NCI-H1694 (cell line): ENCODE results near the gene HCST.
"Not testable (repeated sequence)": the region's sequence is repeated elsewhere in the genome, so short reads cannot be mapped to it uniquely, and the experiment has no call there.

ENCODE experiments used
- DNase-seq: peaks from one replicate; lab custom pipeline; 2025; lab: John Stamatoyannopoulos, UW

HCST gene, protein sequence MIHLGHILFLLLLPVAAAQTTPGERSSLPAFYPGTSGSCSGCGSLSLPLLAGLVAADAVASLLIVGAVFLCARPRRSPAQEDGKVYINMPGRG

DNA sequence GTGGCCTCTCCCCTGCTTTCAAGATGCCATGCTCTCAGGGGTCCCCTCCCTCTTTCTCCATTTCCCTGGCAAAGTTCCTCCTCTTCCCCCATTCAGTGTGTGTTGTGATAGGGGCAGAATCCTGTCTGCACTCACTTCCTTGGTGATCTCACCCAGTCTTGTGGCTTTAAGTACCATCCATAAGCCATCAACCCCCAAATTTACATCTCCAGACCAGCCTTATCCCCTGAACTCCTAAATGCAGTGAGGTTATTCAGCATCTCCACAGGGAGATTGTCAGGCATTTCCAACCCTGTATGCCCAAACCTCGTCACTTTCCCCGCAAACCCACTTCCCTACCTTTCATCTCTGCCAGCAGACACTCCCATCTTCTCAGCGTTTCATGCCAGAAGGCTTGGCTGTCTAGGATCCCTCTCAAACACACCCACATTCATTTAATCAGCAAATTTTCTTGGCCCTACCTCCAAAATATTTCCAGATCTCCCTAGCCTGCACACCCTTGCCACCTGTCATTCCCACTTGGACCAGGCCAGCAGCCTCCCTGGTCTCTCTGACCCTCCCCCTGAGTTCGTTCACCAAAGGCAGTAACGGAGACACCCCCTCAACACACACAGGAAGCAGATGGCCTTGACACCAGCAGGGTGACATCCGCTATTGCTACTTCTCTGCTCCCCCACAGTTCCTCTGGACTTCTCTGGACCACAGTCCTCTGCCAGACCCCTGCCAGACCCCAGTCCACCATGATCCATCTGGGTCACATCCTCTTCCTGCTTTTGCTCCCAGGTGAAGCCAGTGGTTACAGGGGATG is at the start of gene HCST:
Gene HCST (plus strand): TSS at position 676 of the 808 bp plus-strand sequence. CDS start 65 bp downstream, at position 741.
- DNase-seq = no peak

DNA sequence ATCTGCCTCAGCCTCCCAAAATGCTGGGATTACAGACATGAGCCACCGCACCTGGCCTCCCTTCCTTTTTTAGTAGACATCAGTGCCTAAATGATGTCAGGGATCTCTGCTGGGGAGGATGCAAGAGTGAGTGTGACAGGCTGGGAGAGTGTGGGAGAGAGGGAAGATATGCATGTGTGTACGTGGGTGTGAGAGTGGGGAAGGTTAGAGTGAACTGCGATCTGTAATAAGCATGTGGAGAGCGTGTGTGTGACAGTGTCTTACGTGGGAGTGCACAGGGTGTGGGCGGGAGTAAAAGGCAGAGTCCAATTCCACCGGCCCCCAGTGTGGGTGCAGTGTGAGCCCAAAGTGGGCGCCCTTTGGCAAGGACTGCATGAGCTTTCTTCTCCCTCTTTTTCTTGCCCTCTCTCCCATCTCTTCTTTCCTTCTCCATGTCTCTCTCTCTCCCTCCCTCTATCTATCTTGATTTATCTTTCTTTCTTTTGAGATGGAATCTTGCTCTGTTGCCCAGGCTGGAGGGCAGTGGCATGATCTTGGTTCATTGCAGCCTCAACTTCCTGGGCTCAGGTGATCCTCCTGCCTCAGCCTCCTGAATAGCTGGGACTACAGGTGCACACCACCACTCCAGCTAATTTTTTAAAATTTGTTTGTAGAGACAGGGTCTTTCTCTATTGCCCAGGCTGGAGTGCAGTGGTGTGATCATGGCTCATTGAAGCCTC is 49.1 kb upstream of the HCST start:
- DNase-seq = no peak

DNA sequence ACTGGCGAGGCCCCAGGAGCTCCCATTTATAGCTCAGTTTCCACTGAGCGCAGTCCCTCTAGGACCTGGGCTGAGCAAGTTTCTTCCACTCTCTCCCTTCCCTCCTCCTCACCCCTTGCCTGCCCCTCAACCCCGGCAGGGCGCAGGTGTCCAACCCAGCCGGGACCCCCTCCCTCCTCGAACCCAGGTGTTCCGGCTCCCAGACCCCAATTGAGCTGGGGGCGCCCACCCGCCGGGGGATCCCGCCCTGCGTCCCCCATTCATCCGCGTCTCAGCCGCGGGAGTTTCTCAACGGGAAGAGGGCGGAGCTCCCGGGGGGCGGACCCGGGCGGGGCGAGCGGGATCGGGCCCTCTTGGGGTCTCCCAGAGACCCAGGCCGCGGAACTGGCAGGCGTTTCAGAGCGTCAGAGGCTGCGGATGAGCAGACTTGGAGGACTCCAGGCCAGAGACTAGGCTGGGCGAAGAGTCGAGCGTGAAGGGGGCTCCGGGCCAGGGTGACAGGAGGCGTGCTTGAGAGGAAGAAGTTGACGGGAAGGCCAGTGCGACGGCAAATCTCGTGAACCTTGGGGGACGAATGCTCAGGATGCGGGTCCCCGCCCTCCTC is 45.7 kb upstream of the HCST start, which contains the start of gene KIRREL2:
Gene KIRREL2 (plus strand): TSS at position 366 of the 604 bp plus-strand sequence. CDS start 209 bp downstream, at position 575.
- peak; percentile 48 for DNase-seq

DNA sequence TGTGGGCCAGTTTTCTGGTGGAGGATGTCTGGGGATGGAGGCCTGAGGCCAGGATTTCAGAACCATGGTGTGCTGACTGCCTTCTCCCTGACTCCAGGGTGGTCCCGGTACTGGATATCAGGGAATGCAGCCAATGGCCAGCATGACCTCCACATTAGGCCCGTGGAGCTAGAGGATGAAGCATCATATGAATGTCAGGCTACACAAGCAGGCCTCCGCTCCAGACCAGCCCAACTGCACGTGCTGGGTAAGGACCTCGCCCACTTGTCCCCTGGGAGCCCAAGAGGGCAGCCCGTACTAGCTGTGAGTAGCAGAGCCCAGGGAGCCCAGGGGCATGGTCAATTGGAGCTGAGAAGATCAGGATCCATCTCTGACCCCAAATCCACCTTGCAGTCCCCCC is 44.0 kb upstream of the HCST start:
- no peak for DNase-seq

GRCh38 chr19:35859414-35859813 is 42.9 kb upstream of the HCST start:
- no peak for DNase-seq

DNA sequence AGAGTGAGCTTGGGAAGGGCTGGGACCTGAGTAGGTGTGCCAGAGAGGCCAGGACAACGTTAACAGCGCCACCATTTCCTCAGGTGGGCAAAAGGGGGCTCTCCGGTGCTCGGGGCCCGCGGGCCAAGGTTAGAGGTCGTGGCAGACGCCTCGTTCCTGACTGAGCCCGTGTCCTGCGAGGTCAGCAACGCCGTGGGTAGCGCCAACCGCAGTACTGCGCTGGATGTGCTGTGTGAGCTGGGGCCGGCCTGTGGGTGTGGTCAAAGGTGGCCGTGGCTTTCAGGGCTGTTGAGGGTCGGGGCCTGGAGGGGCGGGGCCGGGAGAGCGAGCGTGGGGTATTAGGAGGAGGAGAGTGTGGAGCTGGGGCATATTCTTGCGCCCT is 41.9 kb upstream of the HCST start:
- DNase-seq = no peak

DNA sequence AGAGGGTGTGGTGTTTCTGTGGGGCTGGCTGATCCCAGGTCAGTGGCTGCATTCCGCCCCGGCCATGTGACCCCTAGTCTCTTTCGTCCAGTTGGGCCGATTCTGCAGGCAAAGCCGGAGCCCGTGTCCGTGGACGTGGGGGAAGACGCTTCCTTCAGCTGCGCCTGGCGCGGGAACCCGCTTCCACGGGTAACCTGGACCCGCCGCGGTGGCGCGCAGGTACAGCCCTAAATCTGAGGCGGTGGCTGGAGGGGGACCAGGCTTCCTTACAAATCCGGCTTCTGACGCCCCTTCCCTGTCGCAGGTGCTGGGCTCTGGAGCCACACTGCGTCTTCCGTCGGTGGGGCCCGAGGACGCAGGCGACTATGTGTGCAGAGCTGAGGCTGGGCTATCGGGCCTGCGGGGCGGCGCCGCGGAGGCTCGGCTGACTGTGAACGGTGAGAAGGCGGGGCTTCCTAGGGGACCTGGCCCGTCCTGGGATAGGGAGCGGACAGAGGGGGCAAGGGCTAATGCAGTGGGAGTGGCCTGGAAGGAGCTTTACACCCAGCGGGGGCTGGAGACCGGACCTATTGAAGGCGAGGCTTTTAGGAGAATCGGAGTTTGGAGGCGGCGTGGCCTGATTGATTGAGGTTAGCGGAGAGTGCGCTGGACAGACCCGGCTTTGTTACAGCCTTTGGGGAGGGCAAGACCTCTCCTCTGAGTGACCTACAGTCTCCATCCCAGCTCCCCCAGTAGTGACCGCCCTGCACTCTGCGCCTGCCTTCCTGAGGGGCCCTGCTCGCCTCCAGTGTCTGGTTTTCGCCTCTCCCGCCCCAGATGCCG is 41.3 kb upstream of the HCST start:
- DNase-seq = no peak

- DNase-seq = no peak
Observed at GRCh38 chr19:35861640-35862160, 40.6 kb upstream of the HCST start.

- DNase-seq = no peak
Observed at GRCh38 chr19:35862528-35862927, 39.8 kb upstream of the HCST start.

DNA sequence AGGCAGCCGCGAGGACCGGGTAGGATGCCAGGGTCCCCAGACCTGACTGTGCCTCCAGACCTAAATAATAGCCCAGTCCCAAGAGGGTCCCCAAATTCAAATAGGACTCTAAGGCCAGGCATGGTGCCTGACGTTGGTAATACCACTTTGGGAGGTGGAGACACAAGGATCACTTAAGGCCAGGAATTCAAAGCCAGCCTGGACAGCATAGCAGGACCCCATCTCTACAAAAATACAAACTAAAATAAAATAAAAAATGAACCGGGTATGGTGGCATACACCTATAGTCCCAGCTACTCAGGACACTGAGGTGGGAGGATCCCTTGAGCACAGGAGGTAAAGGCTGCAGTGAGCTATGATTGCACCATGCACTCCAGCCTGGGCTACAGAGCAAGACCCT is 39.3 kb upstream of the HCST start:
- DNase-seq = no peak

DNA sequence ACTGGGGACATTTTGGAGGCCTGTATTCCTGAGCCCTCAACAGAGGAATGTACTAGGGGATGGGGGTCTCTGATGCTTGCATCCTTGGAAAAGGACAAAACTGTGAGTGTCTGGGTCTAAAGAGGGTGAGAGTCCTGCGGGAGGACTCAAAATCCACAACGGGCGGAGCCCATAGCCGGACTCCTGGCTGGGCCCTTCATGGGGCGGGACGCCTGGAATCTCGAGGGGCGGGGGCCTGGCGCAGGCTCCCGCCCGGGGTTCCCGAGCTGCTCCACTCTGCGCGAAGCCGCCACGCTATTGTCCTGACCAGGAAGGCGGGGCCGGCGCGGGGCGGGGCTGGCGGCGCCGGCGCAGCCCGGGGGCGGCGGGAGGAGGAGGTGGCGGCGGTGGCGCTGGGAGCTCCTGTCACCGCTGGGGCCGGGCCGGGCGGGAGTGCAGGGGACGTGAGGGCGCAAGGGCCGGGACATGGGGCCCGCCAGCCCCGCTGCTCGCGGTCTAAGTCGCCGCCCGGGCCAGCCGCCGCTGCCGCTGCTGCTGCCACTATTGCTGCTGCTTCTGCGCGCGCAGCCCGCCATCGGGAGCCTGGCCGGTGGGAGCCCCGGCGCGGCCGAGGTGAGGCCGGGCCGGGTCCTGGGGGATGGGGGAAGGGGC is 34.0 kb upstream of the HCST start, which contains the start of gene APLP1:
Gene APLP1 (plus strand): TSS at position 403 of the 651 bp plus-strand sequence. CDS start 63 bp downstream, at position 466.
- DNase-seq = peak; percentile 24

DNA sequence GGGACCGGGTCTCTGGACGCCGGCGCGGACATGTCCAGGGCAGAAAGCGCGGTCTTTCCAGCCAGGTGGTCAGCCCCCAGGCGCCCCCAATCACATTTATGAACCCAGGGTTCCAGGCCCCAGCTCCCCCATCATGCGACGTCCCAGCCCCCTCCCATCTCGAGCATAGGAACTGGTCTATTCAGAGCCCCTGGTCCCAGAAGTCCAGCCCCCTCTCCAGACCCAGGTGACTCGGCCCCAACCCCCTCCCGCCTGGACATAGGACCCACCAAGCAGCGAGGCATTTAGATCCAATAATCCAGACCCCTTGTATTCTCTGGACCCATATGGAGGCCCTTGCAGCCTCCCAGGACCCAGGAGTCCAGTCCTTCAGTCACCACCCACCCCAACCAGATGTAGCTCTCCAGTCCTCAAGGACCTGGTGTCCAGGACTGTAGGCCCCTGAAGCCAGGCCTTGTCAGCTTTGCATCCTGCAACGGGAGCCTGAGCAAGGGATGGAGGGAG is 33.5 kb upstream of the HCST start:
- no peak for DNase-seq

- DNase-seq = peak; percentile 88
Observed at GRCh38 chr19:35869327-35870123, 32.8 kb upstream of the HCST start.

DNA sequence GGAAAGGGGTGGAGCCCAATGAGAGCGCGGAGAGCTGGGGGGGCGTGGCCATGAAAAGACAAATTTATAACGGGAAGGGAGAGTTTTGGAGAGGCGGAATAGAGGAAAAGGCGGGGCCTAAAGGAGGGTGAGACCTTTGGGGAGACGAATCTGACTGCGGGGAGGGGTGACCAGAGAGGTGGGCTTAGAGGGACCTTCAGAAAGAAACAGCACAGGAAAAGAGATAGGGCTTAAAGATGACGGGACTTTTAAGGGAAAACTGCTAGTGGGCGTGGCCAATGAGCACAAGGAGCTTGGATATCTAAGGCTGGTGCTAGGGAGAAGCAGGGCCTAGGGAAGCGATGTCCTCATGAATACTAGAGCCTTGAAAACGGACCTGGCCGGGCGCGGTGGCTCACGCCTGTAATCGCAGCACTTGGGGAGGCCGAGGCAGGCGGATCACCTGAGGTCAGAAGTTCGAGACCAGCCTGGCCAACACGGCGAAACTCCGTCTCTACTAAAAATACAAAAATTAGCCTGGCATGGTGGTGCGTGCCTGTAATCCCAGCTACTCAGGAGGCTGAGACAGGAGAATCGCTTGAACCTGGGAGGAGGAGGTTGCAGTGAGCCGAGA is 32.1 kb upstream of the HCST start:
- not testable (repeated sequence) for DNase-seq

- DNase-seq = no peak
Observed at GRCh38 chr19:35870798-35871197, 31.5 kb upstream of the HCST start.

DNA sequence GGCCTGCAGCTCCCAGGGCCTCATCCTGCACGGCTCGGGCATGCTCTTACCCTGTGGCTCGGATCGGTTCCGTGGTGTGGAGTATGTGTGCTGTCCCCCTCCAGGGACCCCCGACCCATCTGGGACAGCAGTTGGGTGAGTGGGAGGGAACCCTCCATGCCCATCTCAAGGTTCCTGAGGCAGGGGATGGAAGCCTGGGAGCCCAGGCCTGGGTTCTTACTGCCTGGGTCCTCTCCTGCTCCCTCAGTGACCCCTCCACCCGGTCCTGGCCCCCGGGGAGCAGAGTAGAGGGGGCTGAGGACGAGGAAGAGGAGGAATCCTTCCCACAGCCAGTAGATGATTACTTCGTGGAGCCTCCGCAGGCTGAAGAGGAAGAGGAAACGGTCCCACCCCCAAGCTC is 30.7 kb upstream of the HCST start:
- no peak for DNase-seq

DNA sequence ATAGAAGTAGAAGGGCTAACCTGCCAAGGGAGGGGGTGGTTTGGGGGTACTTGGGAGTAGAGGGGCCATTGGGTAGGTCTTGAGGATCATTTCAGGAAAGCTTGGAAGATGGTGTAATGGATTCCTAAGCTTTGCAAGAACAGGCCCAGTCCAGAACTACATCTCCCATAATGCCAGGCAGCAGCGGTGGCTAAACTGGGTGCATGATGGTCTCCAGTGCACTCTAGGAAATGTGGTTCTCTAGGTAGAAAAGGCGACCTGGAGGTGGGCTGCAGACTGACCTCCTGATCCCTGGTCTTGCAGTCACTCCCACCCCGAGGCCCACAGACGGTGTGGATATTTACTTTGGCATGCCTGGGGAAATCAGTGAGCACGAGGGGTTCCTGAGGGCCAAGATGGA is 30.1 kb upstream of the HCST start:
- no peak for DNase-seq

DNA sequence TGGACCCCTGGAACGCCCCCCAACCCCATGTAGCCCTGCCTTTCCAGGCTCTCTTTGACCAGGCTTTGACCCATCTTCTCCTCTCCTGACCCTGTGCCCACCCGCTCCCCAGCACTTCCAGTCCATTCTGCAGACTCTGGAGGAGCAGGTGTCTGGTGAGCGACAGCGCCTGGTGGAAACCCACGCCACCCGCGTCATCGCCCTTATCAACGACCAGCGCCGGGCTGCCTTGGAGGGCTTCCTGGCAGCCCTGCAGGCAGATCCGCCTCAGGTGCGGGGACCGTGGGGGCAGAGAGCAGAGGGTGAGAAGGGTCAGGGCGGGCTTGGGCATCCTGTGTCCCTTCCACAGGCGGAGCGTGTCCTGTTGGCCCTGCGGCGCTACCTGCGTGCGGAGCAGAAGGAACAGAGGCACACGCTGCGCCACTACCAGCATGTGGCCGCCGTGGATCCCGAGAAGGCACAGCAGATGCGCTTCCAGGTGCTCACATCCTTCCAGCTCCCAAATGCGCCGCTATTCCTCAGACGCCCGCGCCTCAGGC is 27.9 kb upstream of the HCST start:
- no peak for DNase-seq

DNA sequence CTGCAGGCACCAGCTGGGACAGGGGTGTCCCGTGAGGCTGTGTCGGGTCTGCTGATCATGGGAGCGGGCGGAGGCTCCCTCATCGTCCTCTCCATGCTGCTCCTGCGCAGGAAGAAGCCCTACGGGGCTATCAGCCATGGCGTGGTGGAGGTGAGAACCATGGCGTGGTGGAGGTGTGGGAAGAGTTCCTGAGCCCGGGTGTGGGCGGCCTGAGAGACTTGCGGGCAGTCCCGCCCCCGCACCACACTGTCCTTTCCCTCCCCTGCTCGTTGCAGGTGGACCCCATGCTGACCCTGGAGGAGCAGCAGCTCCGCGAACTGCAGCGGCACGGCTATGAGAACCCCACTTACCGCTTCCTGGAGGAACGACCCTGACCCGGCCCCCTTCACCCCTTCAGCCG is 23.3 kb upstream of the HCST start:
- no peak for DNase-seq
